Liver (tissue), 3 donors: ENCODE results near the gene UBR4.

Experiments
- ATF3 ChIP-seq: IDR thresholded peaks from 2 replicates; pipeline ENCODE4 v1.6.1; 2016; ENCODE audit warnings: antibody characterized with exemption
- CTCF ChIP-seq: fragments of 150-350 bp; IDR thresholded peaks from 2 replicates; pipeline ENCODE4 v1.5.1; 2017; ENCODE audit warnings: improper control_type of control experiment, low read depth, low read length; ENCODE audit not compliant: missing input control
- EGR1 ChIP-seq, 2 donors: IDR thresholded peaks; 2 replicates each; pipeline ENCODE4 v1.6.1; 2016 to 2018; ENCODE audit warnings: antibody characterized with exemption in 2 of 2, low read depth in 2 of 2
- FOXA1 ChIP-seq: IDR thresholded peaks from 2 replicates; pipeline ENCODE4 v1.6.1; 2016; ENCODE audit warnings: antibody characterized with exemption
- GABPA ChIP-seq, 2 donors: IDR thresholded peaks in 1 of 2; conservative IDR thresholded peaks in 1 of 2; 2 replicates each; pipeline ENCODE4 v1.6.1; 2016; ENCODE audit warnings: antibody characterized with exemption in 2 of 2, mild to moderate bottlenecking in 1 of 2, moderate library complexity in 1 of 2
- JUND ChIP-seq, 2 donors: IDR thresholded peaks; 2 replicates each; pipeline ENCODE4 v1.6.1; 2016; ENCODE audit warnings: antibody characterized with exemption in 2 of 2
- MAX ChIP-seq: IDR thresholded peaks from 2 replicates; pipeline ENCODE4 v1.6.1; 2016; ENCODE audit warnings: antibody characterized with exemption
- NR2F2 ChIP-seq: IDR thresholded peaks from 2 replicates; pipeline ENCODE4 v1.6.1; 2016; ENCODE audit warnings: antibody characterized with exemption
- RAD21 ChIP-seq, 2 donors: IDR thresholded peaks; 2 replicates each; pipeline ENCODE4 v1.6.1; 2016; ENCODE audit warnings: antibody characterized with exemption in 2 of 2, mild to moderate bottlenecking in 2 of 2
- REST ChIP-seq: IDR thresholded peaks from 2 replicates; pipeline ENCODE4 v1.6.1; 2016; ENCODE audit warnings: antibody characterized with exemption, mild to moderate bottlenecking
- TAF1 ChIP-seq: conservative IDR thresholded peaks from 2 replicates; pipeline ENCODE4 v1.6.1; 2016; ENCODE audit warnings: antibody characterized with exemption, mild to moderate bottlenecking
- YY1 ChIP-seq: IDR thresholded peaks from 2 replicates; pipeline ENCODE4 v1.6.1; 2016; ENCODE audit warnings: antibody characterized with exemption, mild to moderate bottlenecking
- ZBTB33 ChIP-seq: IDR thresholded peaks from 2 replicates; pipeline ENCODE4 v1.6.1; 2016; ENCODE audit warnings: antibody characterized with exemption
- donor health status: healthy.
- donor health status: healthy.

GRCh38 chr1:19156676-19157075, 53.4 kb downstream of the UBR4 start:
- TF ChIP-seq CTCF = no peak
- TF ChIP-seq RAD21 (IDR thresholded peaks at IDR 0.05) = no peak
- no peak for TF ChIP-seq EGR1 (IDR thresholded peaks at IDR 0.05; ENCODE audit: low read depth in 2 of 2)
- TF ChIP-seq GABPA (IDR thresholded peaks at IDR 0.05 in 1 of 2, conservative IDR thresholded peaks at IDR 0.05 in 1 of 2) = no peak
- TF ChIP-seq REST = no peak
- no peak for TF ChIP-seq YY1
- no peak for TF ChIP-seq TAF1
- TF ChIP-seq ATF3 = no peak
- no peak for TF ChIP-seq FOXA1
- TF ChIP-seq MAX = peak; percentile 12
- TF ChIP-seq NR2F2 = peak; percentile 91
- TF ChIP-seq JUND (IDR thresholded peaks at IDR 0.05) = peak; percentile 86 to 92
- TF ChIP-seq ZBTB33 = no peak
